Fibroblast of the aortic adventitia (primary cell): ENCODE results near the gene SYNM. TPM values are rescaled to one million over a fixed set of nuclear protein-coding genes. Genes with fewer than 3 reads are reported as not detected.
"Not testable (repeated sequence)": the region's sequence is repeated elsewhere in the genome, so short reads cannot be mapped to it uniquely, and the experiment has no call there.

Source experiments
- DNase-seq: peaks from one replicate; pipeline ENCODE4 v3.0.0-alpha.2; 2010; ENCODE audit warnings: low read depth
- H3K4me3 ChIP-seq: 2 replicates; pipeline ENCODE4 v1.5.1; 2011; ENCODE audit warnings: low read depth, mild to moderate bottlenecking, control low read depth, low read length, moderate library complexity
- total RNA-seq: library from RNA; depleted of rRNA; stranded (reverse); fragments of >200 nt; gene quantifications from 2 replicates; pipeline ENCODE4 v1.2.3, GENCODE V29; 2012; ENCODE audit warnings: low replicate concordance
- TF ChIP-seq, protein P1 (sequence below): IDR thresholded peaks from 2 replicates; pipeline ENCODE4 v1.5.1; 2011; ENCODE audit warnings: mild to moderate bottlenecking, low read length, control low read depth, inconsistent platforms; ENCODE audit not compliant: insufficient read depth

The SYNM gene
- total RNA-seq, 1 donor = 6.2 TPM

DNA sequence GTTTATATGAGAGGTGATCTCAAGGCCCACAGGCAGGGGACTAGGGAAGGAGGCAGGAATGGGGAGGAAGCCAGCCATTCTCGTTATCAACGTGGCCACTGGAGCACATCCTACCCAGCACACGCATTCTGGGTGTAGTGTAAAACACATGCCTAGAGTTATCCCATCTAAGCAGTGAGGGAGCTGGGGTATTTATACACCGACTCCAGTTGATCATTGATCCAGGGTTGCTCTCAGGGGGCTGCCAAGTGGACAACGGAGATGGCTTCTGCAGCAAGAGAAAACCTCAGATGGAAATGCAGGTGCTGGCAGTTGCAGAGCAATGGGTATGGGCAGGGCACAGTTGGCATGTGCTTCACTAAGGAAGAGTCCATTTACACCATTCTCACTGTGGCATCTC, 30.4 kb upstream of the SYNM start:
- TF ChIP-seq, protein P1, sequence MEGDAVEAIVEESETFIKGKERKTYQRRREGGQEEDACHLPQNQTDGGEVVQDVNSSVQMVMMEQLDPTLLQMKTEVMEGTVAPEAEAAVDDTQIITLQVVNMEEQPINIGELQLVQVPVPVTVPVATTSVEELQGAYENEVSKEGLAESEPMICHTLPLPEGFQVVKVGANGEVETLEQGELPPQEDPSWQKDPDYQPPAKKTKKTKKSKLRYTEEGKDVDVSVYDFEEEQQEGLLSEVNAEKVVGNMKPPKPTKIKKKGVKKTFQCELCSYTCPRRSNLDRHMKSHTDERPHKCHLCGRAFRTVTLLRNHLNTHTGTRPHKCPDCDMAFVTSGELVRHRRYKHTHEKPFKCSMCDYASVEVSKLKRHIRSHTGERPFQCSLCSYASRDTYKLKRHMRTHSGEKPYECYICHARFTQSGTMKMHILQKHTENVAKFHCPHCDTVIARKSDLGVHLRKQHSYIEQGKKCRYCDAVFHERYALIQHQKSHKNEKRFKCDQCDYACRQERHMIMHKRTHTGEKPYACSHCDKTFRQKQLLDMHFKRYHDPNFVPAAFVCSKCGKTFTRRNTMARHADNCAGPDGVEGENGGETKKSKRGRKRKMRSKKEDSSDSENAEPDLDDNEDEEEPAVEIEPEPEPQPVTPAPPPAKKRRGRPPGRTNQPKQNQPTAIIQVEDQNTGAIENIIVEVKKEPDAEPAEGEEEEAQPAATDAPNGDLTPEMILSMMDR = no peak
- DNase-seq = no peak
- H3K4me3 ChIP-seq = no peak overlapping the region

DNA sequence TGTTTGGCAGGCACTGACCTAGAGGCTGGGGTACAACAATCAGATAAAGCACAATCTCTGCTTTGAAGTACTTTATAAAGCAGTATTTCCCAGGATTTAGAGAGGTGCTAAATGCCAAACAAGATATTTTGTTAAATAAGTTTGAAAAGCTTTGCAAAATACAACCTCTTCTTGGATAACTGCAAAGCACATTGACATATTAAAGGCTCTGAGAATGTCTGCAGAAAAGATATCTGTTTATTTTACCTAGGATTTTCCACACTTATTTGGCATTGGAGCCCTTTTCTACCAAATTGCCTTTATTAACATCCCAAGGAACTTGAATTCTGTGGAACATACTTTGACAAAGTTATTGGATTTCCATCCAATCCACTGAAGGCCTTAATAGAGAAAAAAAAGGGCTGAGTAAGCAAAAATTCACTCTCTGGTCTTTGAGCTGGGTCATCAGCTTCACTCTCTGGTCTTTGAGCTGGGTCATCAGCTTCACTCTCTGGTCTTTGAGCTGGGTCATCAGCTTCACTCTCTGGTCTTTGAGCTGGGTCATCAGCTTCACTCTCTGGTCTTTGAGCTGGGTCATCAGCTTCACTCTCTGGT, 29.7 kb upstream of the SYNM start:
- not testable (repeated sequence) for DNase-seq, H3K4me3 ChIP-seq

DNA sequence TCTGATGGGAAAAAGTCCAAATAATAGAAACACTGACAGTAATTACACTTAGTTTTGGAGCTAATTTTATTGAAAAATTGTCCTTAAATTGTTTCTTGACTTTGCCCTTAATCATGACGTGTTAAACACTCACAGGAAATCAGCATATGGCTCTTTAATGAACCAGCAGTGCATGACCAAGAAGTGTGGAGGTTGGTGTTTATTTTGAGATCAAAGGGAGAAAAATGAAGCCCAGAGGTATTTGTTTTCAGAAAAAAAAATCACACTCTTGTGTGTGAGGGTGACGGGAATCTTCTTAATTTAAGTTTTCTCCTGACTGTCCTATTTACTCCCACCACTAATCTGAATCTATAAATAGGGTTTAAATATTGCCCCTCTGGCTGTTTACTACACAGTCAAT, 28.8 kb upstream of the SYNM start:
- TF ChIP-seq, protein P1 = no peak
- no peak for DNase-seq
- H3K4me3 ChIP-seq = no peak overlapping the region

DNA sequence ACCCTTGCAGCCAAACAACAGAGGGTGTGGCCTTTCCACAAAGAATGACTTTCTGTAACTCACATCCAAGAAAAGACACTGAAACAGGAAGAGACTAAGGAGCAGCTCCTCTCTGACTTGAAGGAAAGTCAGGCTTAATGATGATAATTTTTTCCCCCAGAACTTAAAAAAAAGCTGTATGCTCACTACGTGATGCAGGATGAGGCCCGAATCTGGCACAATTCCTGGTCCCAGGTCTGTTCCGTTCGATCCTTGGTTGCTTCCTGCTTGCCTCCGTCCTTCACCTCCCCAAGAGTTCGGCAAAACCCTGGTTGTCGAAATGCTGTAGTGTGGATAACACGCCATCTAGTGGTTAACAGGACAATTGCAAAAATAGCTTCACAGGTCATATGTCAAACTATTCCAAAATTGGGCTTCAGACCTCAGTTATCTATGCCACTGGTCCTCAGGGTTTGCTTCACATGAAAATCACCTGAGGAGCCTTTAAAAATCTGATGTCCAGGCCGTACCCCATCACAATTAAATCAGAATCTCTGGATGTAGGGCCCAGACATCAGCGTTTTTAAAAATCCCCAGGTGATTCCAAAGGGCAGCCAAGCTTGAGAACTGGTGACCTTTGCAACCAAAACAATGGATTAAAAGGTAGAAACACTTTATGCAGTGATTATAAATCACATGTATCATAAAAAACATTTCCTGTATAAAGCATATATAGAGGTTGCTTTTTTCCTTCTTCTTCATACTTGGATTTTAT, 28.1 kb upstream of the SYNM start:
- peak overlapping the region; percentile 50 for H3K4me3 ChIP-seq
- peak; percentile 90 for DNase-seq
- TF ChIP-seq, protein P1 = peak; percentile 84

DNA sequence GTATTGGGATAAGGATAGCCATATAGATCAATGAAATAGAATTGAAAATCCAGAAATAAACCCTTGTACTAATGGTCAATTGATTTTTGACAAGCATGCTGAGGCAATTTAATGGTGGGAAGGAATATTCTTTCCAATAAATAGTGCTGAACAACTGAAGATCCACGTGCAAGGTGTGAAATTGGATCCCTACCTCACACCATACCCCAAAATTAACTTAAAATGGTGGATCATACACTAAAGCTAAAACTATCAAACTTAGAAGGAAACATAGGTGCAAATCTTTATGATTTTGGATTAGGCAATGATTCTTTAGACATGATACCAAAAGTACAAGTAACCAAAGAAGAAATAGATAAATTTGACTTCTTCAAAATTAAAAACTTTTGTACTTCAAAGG, 22.1 kb upstream of the SYNM start:
- no peak for DNase-seq
- TF ChIP-seq, protein P1 = no peak
- H3K4me3 ChIP-seq = no peak overlapping the region

DNA sequence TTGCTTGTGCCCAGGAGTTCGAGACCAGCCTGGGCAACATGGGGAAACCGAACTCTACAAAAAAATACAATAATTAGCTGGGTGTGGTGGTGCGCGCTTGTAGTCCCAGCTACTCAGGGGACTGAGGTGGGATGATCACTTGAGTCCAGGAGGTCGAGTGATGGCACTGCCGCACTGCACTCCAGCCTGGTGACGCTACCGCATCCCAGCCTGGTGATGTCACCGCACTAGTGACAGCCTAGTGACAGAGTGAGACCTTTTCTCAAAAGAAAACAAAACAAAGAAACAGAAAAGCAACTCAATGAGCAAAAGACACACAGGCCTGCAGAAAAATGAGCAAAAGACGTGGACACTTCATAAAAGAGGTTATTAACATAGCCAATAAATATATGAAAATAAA, 19.9 kb upstream of the SYNM start:
- no peak overlapping the region for H3K4me3 ChIP-seq
- TF ChIP-seq, protein P1 = no peak
- DNase-seq = no peak

DNA sequence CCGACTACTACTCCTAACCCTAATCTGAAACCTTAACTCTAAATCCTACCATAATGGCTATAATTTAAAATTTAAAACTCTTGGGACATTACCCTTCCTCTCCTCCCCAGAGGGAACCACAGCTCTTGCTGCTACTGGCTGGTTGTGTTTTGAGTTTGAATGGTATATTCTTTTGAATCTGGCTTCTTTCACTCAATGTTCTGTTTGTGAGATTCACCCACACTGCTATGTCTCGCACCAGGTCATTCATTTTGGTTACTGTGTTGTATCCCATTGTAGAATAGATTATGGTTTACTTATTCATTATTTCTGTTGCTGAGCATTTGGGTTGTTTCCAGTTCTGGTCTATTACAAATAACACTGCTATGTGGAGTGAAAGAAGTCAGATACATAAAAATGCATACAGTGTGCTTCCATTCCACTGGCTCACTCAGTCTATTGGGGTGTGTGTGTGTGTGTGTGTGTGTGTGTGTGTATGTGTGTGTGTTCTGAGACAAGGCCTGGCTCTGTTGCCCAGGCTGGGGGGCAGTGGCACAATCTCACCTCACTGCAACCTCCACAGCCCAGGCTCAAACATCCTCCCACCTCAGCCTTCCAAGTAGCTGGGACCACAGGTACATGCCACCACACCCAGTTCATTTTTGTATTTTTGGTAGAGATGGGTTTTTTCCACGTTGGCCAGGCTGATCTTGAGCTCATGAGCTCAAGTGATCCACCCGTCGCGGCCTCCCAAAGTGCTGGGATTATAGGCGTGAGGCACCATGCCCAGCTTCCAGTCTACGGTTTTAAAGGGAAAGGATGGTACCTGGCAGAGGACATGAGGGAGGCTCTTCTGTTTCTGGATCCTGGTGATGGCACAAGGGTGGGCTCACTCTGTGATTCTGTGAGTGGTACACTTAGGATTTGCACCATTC, 19.2 kb upstream of the SYNM start:
- TF ChIP-seq, protein P1 = no peak
- peak; percentile 57 for DNase-seq
- H3K4me3 ChIP-seq = no peak overlapping the region
